ENCODE results near the gene SCD.

DNA sequence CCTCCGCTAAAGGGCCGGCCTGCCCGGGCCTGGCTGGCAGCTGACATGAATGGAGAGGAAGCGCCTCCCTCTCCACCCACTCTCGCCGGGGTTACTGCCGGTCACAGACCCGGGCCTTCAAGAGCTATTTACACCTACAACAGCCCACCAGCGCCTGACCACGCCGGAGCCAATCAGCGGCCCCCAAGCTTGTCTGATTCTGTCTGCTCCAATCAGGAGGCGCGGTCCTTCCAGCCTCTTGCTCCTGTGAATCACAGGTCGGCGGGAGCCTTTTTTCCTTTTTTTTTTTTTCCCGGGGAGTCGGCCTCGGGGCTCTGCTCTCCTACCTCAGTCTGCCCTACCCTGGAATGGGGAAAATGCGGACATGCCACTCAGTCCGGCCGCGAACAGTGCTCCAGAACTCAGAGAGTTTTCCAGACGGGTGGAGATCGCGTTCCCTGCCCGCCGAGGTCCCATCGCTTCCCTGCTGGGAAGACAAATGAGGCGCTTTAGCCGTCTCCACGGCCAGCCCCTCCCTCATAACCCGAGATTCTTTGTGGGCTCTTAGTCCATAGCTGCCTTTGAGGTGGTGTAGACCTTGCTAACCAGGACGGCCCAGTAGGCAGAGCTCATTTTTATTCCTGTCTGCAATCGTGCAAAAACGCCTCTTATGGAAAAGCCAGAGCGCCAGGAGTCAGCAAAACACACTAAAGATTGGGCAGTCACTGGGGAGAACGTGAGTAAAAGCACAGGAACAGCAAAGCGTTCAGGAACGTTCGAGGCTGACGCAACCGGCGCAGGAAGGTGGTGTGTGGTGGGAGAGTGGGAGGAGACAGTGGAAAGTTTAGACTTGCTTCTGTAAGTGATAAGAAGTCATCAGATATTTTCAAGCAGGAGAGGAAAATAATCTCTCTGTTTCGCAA lies 26.5 kb downstream of the SCD start:
- TF ChIP-seq, protein P1, sequence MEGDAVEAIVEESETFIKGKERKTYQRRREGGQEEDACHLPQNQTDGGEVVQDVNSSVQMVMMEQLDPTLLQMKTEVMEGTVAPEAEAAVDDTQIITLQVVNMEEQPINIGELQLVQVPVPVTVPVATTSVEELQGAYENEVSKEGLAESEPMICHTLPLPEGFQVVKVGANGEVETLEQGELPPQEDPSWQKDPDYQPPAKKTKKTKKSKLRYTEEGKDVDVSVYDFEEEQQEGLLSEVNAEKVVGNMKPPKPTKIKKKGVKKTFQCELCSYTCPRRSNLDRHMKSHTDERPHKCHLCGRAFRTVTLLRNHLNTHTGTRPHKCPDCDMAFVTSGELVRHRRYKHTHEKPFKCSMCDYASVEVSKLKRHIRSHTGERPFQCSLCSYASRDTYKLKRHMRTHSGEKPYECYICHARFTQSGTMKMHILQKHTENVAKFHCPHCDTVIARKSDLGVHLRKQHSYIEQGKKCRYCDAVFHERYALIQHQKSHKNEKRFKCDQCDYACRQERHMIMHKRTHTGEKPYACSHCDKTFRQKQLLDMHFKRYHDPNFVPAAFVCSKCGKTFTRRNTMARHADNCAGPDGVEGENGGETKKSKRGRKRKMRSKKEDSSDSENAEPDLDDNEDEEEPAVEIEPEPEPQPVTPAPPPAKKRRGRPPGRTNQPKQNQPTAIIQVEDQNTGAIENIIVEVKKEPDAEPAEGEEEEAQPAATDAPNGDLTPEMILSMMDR (IDR thresholded peaks at IDR 0.05) = no peak
- peak in 1 of 2 donors; percentile 57 for TF ChIP-seq POLR2A (IDR thresholded peaks at IDR 0.05)

Data from thyroid gland (tissue), 4 donors.